ENCODE data around the gene PEAK1. TPM values are rescaled to one million over a fixed set of nuclear protein-coding genes. Genes with fewer than 3 reads are reported as not detected.

Gene PEAK1
- total and polyA plus RNA-seq, 2 experiments from 2014 or later, result 7.8 to 34.1 TPM

- TF ChIP-seq ZNF462 (CRISPR knock-in tag; IDR thresholded peaks at IDR 0.05) (no peak), ZNF114 (CRISPR knock-in tag; IDR thresholded peaks at IDR 0.05) (no peak)
Observed at GRCh38 chr15:77239882-77240608, 179.9 kb downstream of the PEAK1 start (continued).

GRCh38 chr15:77235566-77235965 lies 184.3 kb downstream of the PEAK1 start:
- Mint-ChIP-seq H3K36me3 (ENCODE audit: low read depth) (peaks cover 36% of the 10 kb centered on the region), H3K9me3 (peaks cover 25% of the 10 kb centered on the region), H3K27me3 (ENCODE audit: insufficient read depth, low read depth, poor library complexity) (no peaks in the 10 kb centered on the region), H3K4me1 (no peaks in the 10 kb centered on the region), H3K27ac (no peak overlapping the region), H3K4me3 (no peak overlapping the region)
- Histone ChIP-seq H3K36me3 (ENCODE audit: insufficient read depth) (peaks cover 9% of the 10 kb centered on the region; the same call in 1 of the 2 replicates), H4K20me1 (replicated peaks; ENCODE audit: insufficient read depth) (no peaks in the 10 kb centered on the region; the same call in 1 of the 2 replicates), H3K4me3 (no peak overlapping the region), H2AFZ (no peak overlapping the region), H3K4me2 (no peak overlapping the region), H3K4me1 (ENCODE audit: insufficient read depth) (no peaks in the 10 kb centered on the region), H3K9me2 (ENCODE audit: insufficient read depth) (no peaks in the 10 kb centered on the region), H3K79me2 (replicated peaks; ENCODE audit: insufficient read depth) (no peaks in the 10 kb centered on the region), H3F3A (replicated peaks; ENCODE audit: low read depth) (no peaks in the 10 kb centered on the region), H3K27me3 (ENCODE audit: insufficient read depth) (no peaks in the 10 kb centered on the region), H3K27ac (ENCODE audit: low read depth) (no peak overlapping the region)
- DNase-seq (ENCODE audit: low spot score) (no peak), ATAC-seq (no peak)
- TF ChIP-seq ZNF331 (CRISPR knock-in tag; IDR thresholded peaks at IDR 0.05; ENCODE audit: low read depth) (no peak), ETS1 (IDR thresholded peaks at IDR 0.05) (no peak), CTCF (conservative IDR thresholded peaks at IDR 0.05; ENCODE audit: low read depth in 2 of 2) (no peak), EZH2phosphoT487 (IDR thresholded peaks at IDR 0.05; ENCODE audit: unreplicated experiment) (no peak), JUNB (IDR thresholded peaks at IDR 0.05; ENCODE audit: unreplicated experiment) (no peak)
